K562 (cell line): ENCODE results near the gene PIK3R1. TPM values are rescaled to one million over a fixed set of nuclear protein-coding genes. Genes with fewer than 3 reads are reported as not detected.
A peak's percentile ranks its signal among the peaks of the same experiment; 100 is the strongest.

Source experiments
- ATAC-seq: fragments of 200-7000 bp; cut with Tn5 transposase; 3 replicates; pipeline ENCODE4 v1.9.1; 2020; ENCODE audit warnings: moderate library complexity
- BruUV-seq: library from RNA; stranded (reverse); fragments of 400-500 nt; replicated peaks from 2 replicates; lab custom pipeline; 2021; lab: Mats Ljungman, UMichigan
- CTCF ChIA-PET: fragments of 300-600 bp; formaldehyde crosslinking; extraction: SDS; loops from one replicate; lab custom pipeline; 2021; ENCODE audit warnings: low intra/inter-chr PET ratio; lab: Yijun Ruan, JAX
- POLR2A ChIA-PET: fragments of 300-600, 350-650 bp; sonication (Branson Sonifier 250); formaldehyde crosslinking; extraction: SDS; loops from one replicate; lab custom pipeline; 2021; ENCODE audit warnings: antibody characterized with exemption, inconsistent platforms; lab: Yijun Ruan, JAX
- DNase-seq, 4 experiments: peaks; one replicate each; pipeline versions ENCODE4 v3.0.0 to v3.0.0-alpha.2; 2011 to 2018; ENCODE audit warnings: low spot score in 3 of 4, mixed read lengths in 3 of 4; ENCODE audit errors: extremely low read depth in 1 of 4
- FAIRE-seq: peaks from 2 replicates; lab custom pipeline; 2011; peaks lifted over from hg19 to GRCh38; lab: Jason Lieb, UNC
- H2AFZ ChIP-seq: 2 replicates; pipeline ENCODE4 v1.6.0; 2011; ENCODE audit warnings: low read depth, low read length, control low read depth, inconsistent platforms
- H3K27ac ChIP-seq: fragments of 200-600 bp; 3 replicates; pipeline ENCODE4 v1.8.0; 2011; ENCODE audit warnings: low read depth, mild to moderate bottlenecking, control low read depth, inconsistent platforms, low read length, moderate library complexity, mixed read lengths; ENCODE audit errors: extremely low read depth
- H3K27me3 ChIP-seq, 2 experiments: fragments of 300-600 bp in 1 of 2; 2 replicates in 1 of 2; 3 replicates in 1 of 2; pipeline versions ENCODE4 v1.6.0 to v1.8.0; 2011; ENCODE audit warnings: inconsistent platforms in 2 of 2, low read length in 2 of 2, mild to moderate bottlenecking in 1 of 2, mixed read lengths in 1 of 2, moderate library complexity in 1 of 2; ENCODE audit not compliant: control insufficient read depth in 2 of 2, insufficient read depth in 2 of 2
- H3K36me3 ChIP-seq: fragments of 300-600 bp; 3 replicates; pipeline ENCODE4 v1.8.0; 2011; ENCODE audit warnings: mild to moderate bottlenecking, low read length, inconsistent platforms; ENCODE audit not compliant: control insufficient read depth, insufficient read depth
- H3K4me1 ChIP-seq, 2 experiments: fragments of 200-600 bp in 1 of 2; replicated peaks in 1 of 2; 2 replicates in 1 of 2; 3 replicates in 1 of 2; pipeline versions ENCODE4 v1.5.1 to v1.8.0; 2011; ENCODE audit warnings: inconsistent platforms in 2 of 2, low read length in 2 of 2, mild to moderate bottlenecking in 1 of 2, mixed read lengths in 1 of 2, moderate library complexity in 1 of 2; ENCODE audit not compliant: control insufficient read depth in 2 of 2, insufficient read depth in 2 of 2
- H3K4me2 ChIP-seq: 2 replicates; pipeline ENCODE4 v1.6.1; 2011; ENCODE audit warnings: low read length, control low read depth, inconsistent platforms, mixed read lengths; ENCODE audit not compliant: insufficient read depth
- H3K4me3 ChIP-seq: fragments of 200-600 bp; sonication (generic), shearing (Covaris generic); 2 replicates; pipeline ENCODE4 v1.5.1; 2016; ENCODE audit warnings: control low read depth, inconsistent platforms
- H3K79me2 ChIP-seq: fragments of 200-600 bp; 3 replicates; pipeline ENCODE4 v1.8.0; 2011; ENCODE audit warnings: low read length, inconsistent platforms; ENCODE audit not compliant: control insufficient read depth, insufficient read depth
- H3K9ac ChIP-seq, 2 experiments: 2 replicates each; pipeline versions ENCODE4 v1.6.0 to v1.6.1; 2011; ENCODE audit warnings: low read depth in 2 of 2, low read length in 2 of 2, control low read depth in 1 of 2, inconsistent platforms in 1 of 2, mild to moderate bottlenecking in 1 of 2, mixed read lengths in 1 of 2; ENCODE audit not compliant: insufficient read depth in 1 of 2
- H3K9me1 ChIP-seq: one replicate; pipeline ENCODE4 v1.6.0; 2011; ENCODE audit warnings: inconsistent platforms, mild to moderate bottlenecking, low read length, moderate library complexity; ENCODE audit not compliant: control insufficient read depth, insufficient read depth
- H3K9me3 ChIP-seq: replicated peaks from 2 replicates; pipeline ENCODE4 v1.5.1; 2011; ENCODE audit warnings: low read depth, low read length, inconsistent platforms; ENCODE audit not compliant: control insufficient read depth, insufficient read depth
- H4K20me1 ChIP-seq: replicated peaks from 2 replicates; pipeline ENCODE4 v1.6.1; 2011; ENCODE audit warnings: low read length, inconsistent platforms, mixed read lengths; ENCODE audit not compliant: control insufficient read depth, insufficient read depth
- ETS1 ChIP-seq: conservative IDR thresholded peaks from 2 replicates; pipeline ENCODE4 v1.6.1; 2011; ENCODE audit warnings: low read depth, mild to moderate bottlenecking, low read length; ENCODE audit not compliant: control insufficient read depth
- GATAD2A ChIP-seq: fragments of 450-650 bp; IDR thresholded peaks from 2 replicates; pipeline ENCODE4 v1.6.1; 2017
- HDGF ChIP-seq: fragments of 450-650 bp; IDR thresholded peaks from 2 replicates; pipeline ENCODE4 v1.6.1; 2016
- HMG20A ChIP-seq: fragments of 450-650 bp; formaldehyde crosslinking; conservative IDR thresholded peaks from 2 replicates; pipeline ENCODE4 v1.4.0; 2020; ENCODE audit warnings: mild to moderate bottlenecking, mixed read lengths
- L3MBTL2 ChIP-seq: fragments of 450-650 bp; IDR thresholded peaks from 2 replicates; pipeline ENCODE4 v1.6.1; 2016; ENCODE audit warnings: mild to moderate bottlenecking, moderate library complexity
- MCM5 ChIP-seq: fragments of 450-650 bp; IDR thresholded peaks from 2 replicates; pipeline ENCODE4 v1.6.1; 2016; ENCODE audit warnings: low read depth
- MEIS2 ChIP-seq: fragments of 450-650 bp; IDR thresholded peaks from 2 replicates; pipeline ENCODE4 v1.6.1; 2014; ENCODE audit warnings: mild to moderate bottlenecking; ENCODE audit not compliant: partially characterized antibody
- NFIC ChIP-seq: fragments of 450-650 bp; IDR thresholded peaks from 2 replicates; pipeline ENCODE4 v1.6.1; 2017; ENCODE audit warnings: mild to moderate bottlenecking, inconsistent platforms
- PCBP2 ChIP-seq: fragments of 200-400 bp; formaldehyde crosslinking; IDR thresholded peaks from 2 replicates; pipeline ENCODE4 v1.6.1; 2018; ENCODE audit warnings: low read length, low read depth, mild to moderate bottlenecking, moderate library complexity; ENCODE audit not compliant: poor library complexity, severe bottlenecking
- RBBP5 ChIP-seq: fragments of 200-600 bp; sonication (generic); IDR thresholded peaks from 2 replicates; pipeline ENCODE4 v1.6.1; 2012; ENCODE audit warnings: borderline replicate concordance, mild to moderate bottlenecking, low read length, control low read depth, inconsistent platforms; ENCODE audit not compliant: insufficient read depth, poor library complexity, severe bottlenecking
- SAFB2 ChIP-seq: fragments of 200-400 bp; formaldehyde crosslinking; IDR thresholded peaks from 2 replicates; pipeline ENCODE4 v1.6.1; 2018; ENCODE audit warnings: borderline replicate concordance, low read length, low read depth, moderate library complexity; ENCODE audit not compliant: severe bottlenecking
- SRSF9 ChIP-seq: fragments of 200-400 bp; formaldehyde crosslinking; IDR thresholded peaks from 2 replicates; pipeline ENCODE4 v1.6.1; 2017; ENCODE audit warnings: low read depth, low read length, borderline replicate concordance
- TAF1 ChIP-seq: IDR thresholded peaks from 2 replicates; pipeline ENCODE4 v1.6.1; 2011; ENCODE audit warnings: mild to moderate bottlenecking, low read length, moderate library complexity; ENCODE audit not compliant: insufficient read depth, control insufficient read depth, severe bottlenecking; ENCODE audit errors: extremely low read depth
- ZBED1 ChIP-seq: IDR thresholded peaks from 2 replicates; pipeline ENCODE4 v1.6.1; 2014
- ZBTB1 ChIP-seq: sonication (generic); formaldehyde crosslinking; IDR thresholded peaks from 2 replicates; pipeline ENCODE4 v1.8.1; 2023; ENCODE audit warnings: missing genetic modification reagents, low read depth, mild to moderate bottlenecking, borderline replicate concordance
- ZFP36 ChIP-seq: fragments of 150-350 bp; IDR thresholded peaks from 2 replicates; pipeline ENCODE4 v1.6.1; 2018; ENCODE audit warnings: low read length, low read depth; ENCODE audit not compliant: partially characterized antibody
- WGBS: fragments of 100-300 bp; shearing (Covaris generic); methylation state at CpG from one replicate; pipeline ENCODE4 v1.1.6; 2016; ENCODE audit warnings: low coverage, mixed read lengths; ENCODE audit not compliant: insufficient coverage; ENCODE audit errors: missing lambda C conversion rate; 5-methylcytosine and 5-hydroxymethylcytosine counted together
- in situ Hi-C: fragments of 300-500 bp; cut with MboI; formaldehyde crosslinking; loops from 4 replicates; pipeline ENCODE4 v1.15.0; 2018; ENCODE audit warnings: inconsistent platforms, mixed read lengths
- intact Hi-C: fragments of 100-400 bp; cut with micrococcal nuclease; formaldehyde crosslinking; loops from 2 replicates; pipeline ENCODE4 v1.14.2; 2022
- polyA plus RNA-seq, 8 experiments: library from polyadenylated mRNA; depleted of rRNA in 4 of 8; stranded (reverse) in 5 of 8; unstranded in 3 of 8; fragments of >200 nt; fragmentation: Nextera tagmentation in 2 of 8; fragmentation: Illumina TruSeq in 1 of 8; extraction: Ambion mirVana in 2 of 8; extraction: Trizol in 1 of 8; gene quantifications; 2 replicates each; pipeline versions ENCODE4 v1.2.1 to v1.2.3, GENCODE V29; 2011 to 2014; ENCODE audit warnings: inconsistent platforms in 1 of 8, missing spikeins in 1 of 8
- total RNA-seq, 7 experiments: library from RNA; depleted of rRNA in 6 of 7; stranded (reverse); fragments of >200 nt in 6 of 7; fragmentation: Illumina TruSeq in 2 of 7; extraction: Trizol in 2 of 7; gene quantifications; 2 replicates each; pipeline versions ENCODE4 v1.2.1 to v1.2.3, GENCODE V29; 2011 to 2021; ENCODE audit warnings: low replicate concordance in 1 of 7

Gene PIK3R1
- total and polyA plus RNA-seq, 9 of the 15 experiments (the other 6 are each of a cell fraction or from before 2014, with no cell fraction given): 1.1 to 9.7 (median 4.8) TPM

GRCh38 chr5:68348447-68349222, 133.1 kb downstream of the PIK3R1 start:
- Histone ChIP-seq H4K20me1 (no peaks in the 10 kb centered on the region), H3K9ac (no peak overlapping the region), H3K9me1 (no peaks in the 10 kb centered on the region), H3K27ac (no peak overlapping the region), H3K36me3 (no peaks in the 10 kb centered on the region), H3K4me2 (no peak overlapping the region), H3K9me3 (no peaks in the 10 kb centered on the region; the same call in none of the 2 replicates), H2AFZ (no peak overlapping the region), H3K4me3 (no peak overlapping the region), H3K4me1 (peaks cover 3 to 25% of the 10 kb centered on the region in 2 experiments; a peak in 4 of 5 replicates), H3K79me2 (no peaks in the 10 kb centered on the region), H3K27me3 (no peaks in the 10 kb centered on the region; a peak in 1 of 5 replicates)
- FAIRE-seq (no peak), DNase-seq (no peak)
- BruUV-seq: no TSS peak
- intact Hi-C loops: no loop called here
- CTCF ChIA-PET: no interaction called here
- POLR2A ChIA-PET: interaction anchor here (1.2 kb wide), 1 partner anchor 10 kb away, joined by 5 read pairs; no protein-coding TSS in a partner anchor
- in situ Hi-C loops: no loop called here
- no peak for TF ChIP-seq ZBED1
- TF ChIP-seq SAFB2: no peak
- TF ChIP-seq TAF1: no peak
- TF ChIP-seq ZFP36: peak; percentile 59
- TF ChIP-seq, all 486 proteins: peak for 1
- WGBS: 43% methylated on average over 2 of the region's 2 CpGs
- ATAC-seq: no peak

- in situ Hi-C loops (no loop called here), intact Hi-C loops (no loop called here)
- Histone ChIP-seq H3K9me3 (no peaks in the 10 kb centered on the region; the same call in none of the 2 replicates), H3K9ac (no peak overlapping the region), H2AFZ (no peak overlapping the region), H3K4me2 (no peak overlapping the region), H3K36me3 (no peaks in the 10 kb centered on the region), H3K4me1 (peaks cover 0 to 9% of the 10 kb centered on the region in 2 experiments; a peak in 4 of 5 replicates), H3K79me2 (no peaks in the 10 kb centered on the region), H3K9me1 (no peaks in the 10 kb centered on the region), H3K27ac (no peak overlapping the region), H3K27me3 (no peaks in the 10 kb centered on the region; a peak in 1 of 5 replicates), H4K20me1 (no peaks in the 10 kb centered on the region), H3K4me3 (no peak overlapping the region)
- BruUV-seq: no TSS peak
- ChIA-PET CTCF (no interaction called here), POLR2A (no interaction called here)
- no peak for ATAC-seq
- FAIRE-seq: no peak
- no peak for DNase-seq
- 32% methylated on average over 4 of the region's 4 CpGs for WGBS
- no peak for TF ChIP-seq GATAD2A
- TF ChIP-seq PCBP2: no peak
- TF ChIP-seq HMG20A: no peak
- TF ChIP-seq ZBTB1 (CRISPR knock-in tag): no peak
- TF ChIP-seq MEIS2: no peak
- TF ChIP-seq NFIC: no peak
- TF ChIP-seq L3MBTL2: no peak
- TF ChIP-seq HDGF: no peak
- TF ChIP-seq MCM5: no peak
- no peak for TF ChIP-seq ETS1
- no peak for TF ChIP-seq SRSF9
- no peak for TF ChIP-seq RBBP5
These were observed 134.6 kb downstream of the PIK3R1 start for GRCh38 chr5:68350176-68350575.
